HUES64 (cell line): ENCODE measurements around the gene PARVB.

ENCODE experiments used
- H3K27ac ChIP-seq: 2 replicates; pipeline ENCODE4 v1.7.0; 2013; ENCODE audit warnings: low read depth, low read length, inconsistent platforms
- H3K27me3 ChIP-seq: 2 replicates; pipeline ENCODE4 v1.6.1; 2013; ENCODE audit warnings: mild to moderate bottlenecking, low read length; ENCODE audit not compliant: insufficient read depth
- H3K36me3 ChIP-seq: 2 replicates; pipeline ENCODE4 v1.6.1; 2013; ENCODE audit warnings: mild to moderate bottlenecking, low read length; ENCODE audit not compliant: insufficient read depth
- H3K4me1 ChIP-seq: 2 replicates; pipeline ENCODE4 v1.6.1; 2013; ENCODE audit warnings: mild to moderate bottlenecking, low read length, moderate library complexity; ENCODE audit not compliant: insufficient read depth
- H3K4me3 ChIP-seq: 2 replicates; pipeline ENCODE4 v1.5.1; 2013; ENCODE audit warnings: mild to moderate bottlenecking, low read length, moderate library complexity
- H3K9ac ChIP-seq: 2 replicates; pipeline ENCODE4 v1.6.1; 2013; ENCODE audit warnings: mild to moderate bottlenecking, low read depth, low read length
- H3K9me3 ChIP-seq: 2 replicates; pipeline ENCODE4 v1.6.1; 2013; ENCODE audit warnings: low read depth, low read length; ENCODE audit not compliant: insufficient read depth
- WGBS: fragments of 150-250, 120-280 bp; methylation state at CpG from one replicate; pipeline ENCODE4 v1.1.7; 2013; ENCODE audit warnings: missing lambda C conversion rate; 5-methylcytosine and 5-hydroxymethylcytosine counted together

PARVB gene

DNA sequence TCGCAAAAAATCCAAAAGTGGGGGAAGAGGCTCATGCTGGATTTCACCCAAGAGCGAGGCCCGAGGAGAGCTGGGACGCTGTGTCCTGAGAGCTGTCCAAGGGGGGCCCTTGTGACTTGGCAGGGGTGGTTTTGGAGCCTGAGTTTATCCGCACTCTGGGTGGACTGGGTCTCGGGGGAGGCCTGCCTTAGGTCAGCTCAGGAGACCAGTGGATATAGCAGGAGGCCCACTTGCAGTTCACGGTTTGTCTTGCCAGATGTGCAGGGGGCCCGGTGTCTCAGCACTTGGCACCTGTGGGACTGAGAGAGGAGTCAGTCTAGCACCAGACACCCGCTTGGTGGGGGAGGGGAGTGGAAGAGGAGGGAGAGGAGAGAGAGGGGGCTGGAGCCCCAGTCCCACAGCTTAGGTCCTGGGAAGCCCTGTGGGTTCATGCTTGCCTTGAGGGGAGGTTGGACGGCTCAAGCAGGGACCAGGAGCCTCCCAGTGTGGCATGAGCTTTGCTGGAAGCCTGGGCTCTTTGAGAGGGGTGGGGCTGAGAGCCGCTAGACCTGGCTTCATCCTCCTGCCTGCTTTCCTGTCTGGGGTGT lies 33.4 kb downstream of the PARVB start:
- Histone ChIP-seq H3K36me3 (no peaks in the 10 kb centered on the region), H3K9ac (no peak overlapping the region), H3K27ac (no peak overlapping the region), H3K9me3 (no peaks in the 10 kb centered on the region), H3K4me1 (no peaks in the 10 kb centered on the region), H3K27me3 (no peaks in the 10 kb centered on the region), H3K4me3 (no peak overlapping the region)
- 88% methylated on average over 11 of the region's 11 CpGs for WGBS

DNA sequence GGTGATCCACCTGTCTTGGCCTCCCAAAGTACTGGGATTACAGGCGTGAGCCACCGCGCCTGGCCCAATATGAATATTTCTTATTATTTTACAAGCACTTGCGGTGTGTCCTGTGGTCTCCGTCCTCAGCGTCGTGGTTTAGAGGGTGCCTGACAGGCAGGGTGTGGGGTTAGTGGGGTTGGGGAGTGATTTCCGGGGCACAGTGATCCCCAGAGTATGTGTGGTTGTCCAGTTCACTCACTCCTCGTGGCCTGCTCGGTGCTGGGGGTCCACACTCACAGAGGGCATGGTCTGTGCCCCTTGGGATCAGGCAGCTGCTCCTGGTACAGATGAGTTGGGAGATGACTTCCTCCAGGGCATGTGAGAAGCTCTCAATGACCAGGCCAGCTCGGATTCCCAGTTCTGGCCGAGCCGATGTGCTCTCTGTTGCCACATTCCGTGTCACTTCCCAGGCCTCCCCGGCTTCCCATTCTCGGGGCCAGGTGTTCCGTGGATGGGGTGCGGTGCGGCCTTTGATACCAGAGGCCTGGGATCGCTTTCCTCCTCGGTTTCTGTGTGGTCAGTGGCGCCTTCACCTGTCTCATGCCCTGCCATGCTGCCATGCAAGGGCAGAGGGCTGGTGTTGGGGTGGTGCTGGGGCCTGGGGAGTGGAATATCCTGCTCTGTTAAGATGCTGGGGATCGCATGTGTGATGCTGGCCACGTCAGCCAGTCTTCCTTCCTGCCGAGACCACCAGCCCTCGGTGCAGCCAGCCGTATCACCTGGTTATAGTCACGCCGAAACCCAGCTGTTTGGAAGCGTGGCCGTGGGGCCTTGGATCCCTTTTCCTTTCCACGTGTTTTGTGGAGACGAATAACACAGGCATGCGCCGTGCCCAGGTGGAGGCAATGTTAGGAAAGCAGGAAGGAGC lies 39.6 kb downstream of the PARVB start:
- Histone ChIP-seq H3K4me1 (peaks cover 8% of the 10 kb centered on the region; the same call in 1 of the 2 replicates), H3K9ac (no peak overlapping the region)

GRCh38 chr22:44067033-44067432 lies 42.9 kb downstream of the PARVB start:
- Histone ChIP-seq H3K27me3 (no peaks in the 10 kb centered on the region), H3K4me3 (no peak overlapping the region), H3K27ac (no peak overlapping the region), H3K36me3 (no peaks in the 10 kb centered on the region), H3K4me1 (peaks cover 8% of the 10 kb centered on the region; the same call in 1 of the 2 replicates), H3K9ac (no peak overlapping the region), H3K9me3 (no peaks in the 10 kb centered on the region)
- 90% methylated on average over 5 of the region's 5 CpGs for WGBS

More for the DNA sequence above, 39.6 kb downstream of the PARVB start:
- WGBS, result 93% methylated on average over 35 of the region's 35 CpGs
- no peaks in the 10 kb centered on the region for H3K36me3 ChIP-seq
- no peak overlapping the region for H3K4me3 ChIP-seq
- no peak overlapping the region for H3K27ac ChIP-seq
- H3K9me3 ChIP-seq, result no peaks in the 10 kb centered on the region
- no peaks in the 10 kb centered on the region for H3K27me3 ChIP-seq

GRCh38 chr22:44067901-44068300 lies 43.8 kb downstream of the PARVB start:
- H3K36me3 ChIP-seq, result no peaks in the 10 kb centered on the region
- no peak overlapping the region for H3K9ac ChIP-seq
- WGBS, result 79% methylated on average over 10 of the region's 10 CpGs
- H3K27ac ChIP-seq, result no peak overlapping the region
- H3K27me3 ChIP-seq, result no peaks in the 10 kb centered on the region
- no peak overlapping the region for H3K4me3 ChIP-seq
- no peaks in the 10 kb centered on the region for H3K9me3 ChIP-seq
- peaks cover 8% of the 10 kb centered on the region; the same call in 1 of the 2 replicates for H3K4me1 ChIP-seq

- H3K27me3 ChIP-seq, result no peaks in the 10 kb centered on the region
- no peak overlapping the region for H3K9ac ChIP-seq
- H3K27ac ChIP-seq, result no peak overlapping the region
- H3K4me1 ChIP-seq, result peaks cover 8% of the 10 kb centered on the region; the same call in 1 of the 2 replicates
- WGBS, result 94% methylated on average over 30 of the region's 30 CpGs
- H3K9me3 ChIP-seq, result no peaks in the 10 kb centered on the region
- H3K4me3 ChIP-seq, result no peak overlapping the region
- H3K36me3 ChIP-seq, result no peaks in the 10 kb centered on the region
Observed at GRCh38 chr22:44068422-44069191, 44.5 kb downstream of the PARVB start.

DNA sequence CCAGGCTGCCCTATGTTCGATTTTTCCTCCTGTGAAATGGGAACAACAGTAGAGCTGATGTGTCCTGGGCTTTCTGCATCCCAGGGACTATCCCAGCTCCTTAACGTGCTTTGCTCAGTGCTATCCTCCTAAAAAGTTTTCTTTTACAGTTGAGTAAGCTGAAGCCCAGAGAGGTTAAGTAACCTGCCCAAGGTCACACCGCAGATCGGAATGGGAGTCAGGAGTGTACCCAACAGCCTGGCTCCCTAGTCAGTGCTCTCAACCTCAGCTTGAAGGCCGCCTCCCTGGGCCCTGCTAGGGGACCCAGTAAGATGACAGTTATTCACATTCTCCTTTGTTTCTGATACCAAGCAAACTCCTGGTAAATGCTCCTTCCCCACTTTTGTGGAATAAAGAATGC lies 45.9 kb downstream of the PARVB start:
- H3K27me3 ChIP-seq, result no peaks in the 10 kb centered on the region
- H3K27ac ChIP-seq, result no peak overlapping the region
- WGBS, result 95% methylated on average over 5 of the region's 5 CpGs
- no peak overlapping the region for H3K4me3 ChIP-seq
- H3K4me1 ChIP-seq, result peaks cover 8% of the 10 kb centered on the region; the same call in 1 of the 2 replicates
- H3K36me3 ChIP-seq, result no peaks in the 10 kb centered on the region
- no peak overlapping the region for H3K9ac ChIP-seq
- H3K9me3 ChIP-seq, result no peaks in the 10 kb centered on the region

GRCh38 chr22:44071781-44072326 lies 47.8 kb downstream of the PARVB start:
- Histone ChIP-seq H3K27ac (no peak overlapping the region), H3K9me3 (no peaks in the 10 kb centered on the region), H3K4me3 (no peak overlapping the region), H3K36me3 (no peaks in the 10 kb centered on the region), H3K27me3 (no peaks in the 10 kb centered on the region), H3K9ac (no peak overlapping the region), H3K4me1 (peaks cover 8% of the 10 kb centered on the region; the same call in 1 of the 2 replicates)
- WGBS, result 90% methylated on average over 14 of the region's 14 CpGs

GRCh38 chr22:44074337-44074984 lies 50.4 kb downstream of the PARVB start:
- Histone ChIP-seq H3K9me3 (no peaks in the 10 kb centered on the region), H3K36me3 (no peaks in the 10 kb centered on the region), H3K9ac (no peak overlapping the region), H3K4me1 (no peaks in the 10 kb centered on the region), H3K4me3 (no peak overlapping the region), H3K27ac (no peak overlapping the region), H3K27me3 (no peaks in the 10 kb centered on the region)
- 92% methylated on average over 11 of the region's 11 CpGs for WGBS

GRCh38 chr22:44075022-44075421 lies 50.9 kb downstream of the PARVB start:
- no peak overlapping the region for H3K9ac ChIP-seq
- no peak overlapping the region for H3K4me3 ChIP-seq
- no peaks in the 10 kb centered on the region for H3K36me3 ChIP-seq
- no peaks in the 10 kb centered on the region for H3K9me3 ChIP-seq
- H3K27ac ChIP-seq, result no peak overlapping the region
- H3K4me1 ChIP-seq, result no peaks in the 10 kb centered on the region
- no peaks in the 10 kb centered on the region for H3K27me3 ChIP-seq
- WGBS, result 96% methylated on average over 12 of the region's 12 CpGs

- H3K4me3 ChIP-seq, result no peak overlapping the region
- no peaks in the 10 kb centered on the region for H3K27me3 ChIP-seq
- H3K27ac ChIP-seq, result no peak overlapping the region
- no peaks in the 10 kb centered on the region for H3K36me3 ChIP-seq
- WGBS, result 95% methylated on average over 11 of the region's 11 CpGs
- H3K9me3 ChIP-seq, result no peaks in the 10 kb centered on the region
- H3K9ac ChIP-seq, result no peak overlapping the region
- H3K4me1 ChIP-seq, result no peaks in the 10 kb centered on the region
Observed at GRCh38 chr22:44075670-44076069, 51.6 kb downstream of the PARVB start.
